ENCODE data around the gene ZNF565.
"Not testable (repeated sequence)": the region's sequence is repeated elsewhere in the genome, so short reads cannot be mapped to it uniquely, and the experiment has no call there.

ZNF565 gene

DNA sequence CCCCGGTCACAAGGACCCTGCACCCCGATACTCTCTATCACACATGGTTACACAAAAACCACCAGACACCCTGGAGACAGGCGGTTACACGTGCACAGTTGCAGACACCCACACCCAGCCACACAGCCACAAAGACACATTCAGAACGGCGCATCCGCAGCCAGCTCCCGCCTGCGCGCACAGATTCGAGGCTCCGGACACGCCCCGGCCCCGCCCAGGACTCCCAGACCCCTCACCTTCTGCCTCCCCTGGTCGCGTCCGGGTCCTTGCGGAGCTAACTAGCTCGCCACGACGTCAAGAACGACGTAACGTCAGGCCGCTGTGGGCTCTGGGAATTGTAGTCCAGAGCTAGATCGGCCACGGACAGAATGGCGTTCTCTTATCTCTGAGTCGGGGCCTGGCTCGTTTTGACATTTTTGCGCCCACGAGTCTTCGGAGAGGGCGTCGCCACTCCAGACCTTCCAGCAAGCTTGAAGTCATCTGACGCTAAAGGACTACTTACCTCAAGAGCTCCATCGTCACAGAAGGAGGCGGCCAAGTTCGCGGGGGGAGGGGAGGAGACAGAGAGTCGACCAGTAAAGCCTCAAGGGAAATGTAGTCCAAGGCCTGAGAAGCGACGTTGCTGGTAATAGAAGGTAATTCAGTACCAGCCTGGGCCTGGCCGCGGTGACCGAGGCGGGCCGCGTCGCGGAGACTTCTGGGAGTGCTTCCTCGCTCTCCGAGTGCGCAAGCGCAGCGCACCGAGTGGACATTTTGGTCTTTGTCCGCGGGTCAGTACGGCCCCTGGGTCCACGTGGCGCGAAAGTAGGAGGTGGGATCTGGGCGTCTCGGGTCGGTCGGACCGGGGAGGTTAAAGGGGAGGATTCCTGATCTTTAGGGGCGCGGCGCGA is at the start of gene ZNF565, which contains the start of gene ZNF146:
Gene ZNF565, minus strand, starts transcription at position 280 of the 890 bp plus-strand sequence. CDS start 12,680 bp downstream, outside the sequence.
Gene ZNF146, plus strand, starts transcription at position 721 of the 890 bp plus-strand sequence. CDS start 21,335 bp downstream, outside the sequence.
- DNase-seq, result peak; percentile 99

DNA sequence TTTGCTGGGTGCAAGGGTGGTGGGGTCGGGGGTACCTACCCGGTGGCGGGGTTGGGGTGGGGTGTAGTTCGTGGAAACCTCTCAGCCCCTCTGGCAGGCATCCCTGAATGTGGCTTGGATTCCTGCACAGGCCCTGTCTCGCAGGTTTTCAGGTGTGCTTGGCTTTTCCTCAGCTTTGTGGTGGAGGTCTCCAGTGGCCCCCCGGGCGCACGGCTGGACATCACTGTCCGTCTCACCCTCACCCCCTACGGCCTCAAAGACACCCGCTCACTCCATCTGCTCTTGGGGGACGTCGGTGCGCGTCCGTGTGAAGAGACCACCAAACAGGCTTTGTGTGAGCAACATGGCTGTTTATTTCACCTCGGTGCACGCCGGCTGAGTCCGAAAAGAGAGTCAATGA is 44.7 kb upstream of the ZNF565 start:
- no peak for DNase-seq

DNA sequence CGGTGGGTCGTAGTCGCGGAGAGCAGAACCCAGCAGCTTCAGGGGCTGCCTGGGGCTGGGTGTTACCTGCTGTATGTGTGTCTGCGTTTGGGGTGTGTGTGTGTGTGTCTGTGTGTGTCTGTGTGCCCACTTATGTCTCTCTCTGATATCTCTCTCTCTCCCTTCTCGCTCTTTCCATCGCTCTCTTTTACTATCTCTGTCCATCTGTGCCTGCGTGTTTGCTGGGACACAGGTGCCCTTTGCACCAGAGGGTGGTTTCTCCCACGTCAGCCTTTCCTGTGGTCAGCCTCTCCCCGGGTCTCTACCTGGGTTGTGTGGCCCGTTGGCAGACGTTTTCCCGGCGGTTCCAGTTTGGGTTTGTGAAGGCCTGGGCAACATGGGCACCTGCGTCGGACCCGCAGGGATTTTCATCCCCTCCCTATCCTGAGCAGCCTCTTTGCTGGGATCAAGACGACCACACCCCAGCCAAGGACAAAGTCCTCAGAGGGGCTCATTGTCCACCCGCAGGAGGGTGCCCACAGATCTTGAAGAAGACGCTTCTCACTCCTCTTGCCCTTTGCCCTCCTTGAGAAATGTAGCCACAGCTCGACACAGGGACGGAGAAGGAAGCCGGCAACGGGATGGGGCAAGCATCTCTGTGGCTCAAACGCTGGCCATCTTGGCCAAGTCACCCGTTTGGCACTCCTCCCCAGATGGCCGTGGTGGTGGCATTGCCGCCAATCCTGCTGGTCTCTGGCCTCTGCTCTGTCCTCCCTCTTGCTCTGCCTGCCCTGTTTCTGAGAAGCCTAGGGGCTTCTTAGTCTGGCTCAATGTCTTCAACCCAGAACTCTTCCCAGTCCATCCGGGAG is 43.8 kb upstream of the ZNF565 start:
- DNase-seq, result no peak

DNA sequence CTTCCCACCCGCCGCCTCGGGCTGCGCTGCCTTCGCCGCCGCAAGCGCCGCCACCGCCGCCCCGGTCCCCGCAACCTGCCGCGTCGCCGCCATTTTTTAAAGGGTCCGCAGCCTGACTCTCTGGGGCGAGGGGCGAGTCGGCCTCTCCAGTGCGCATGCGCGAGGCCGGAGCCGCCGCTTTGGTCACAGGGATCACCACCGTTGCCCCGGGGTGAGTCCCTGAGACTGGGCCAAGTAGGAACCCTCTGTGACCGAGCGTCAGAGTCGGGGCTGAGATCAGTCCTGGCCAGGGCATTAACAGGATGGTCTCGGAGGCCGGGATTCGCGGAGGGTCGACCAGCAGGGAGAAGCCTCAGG is 43.0 kb upstream of the ZNF565 start:
- DNase-seq, result peak; percentile 48

DNA sequence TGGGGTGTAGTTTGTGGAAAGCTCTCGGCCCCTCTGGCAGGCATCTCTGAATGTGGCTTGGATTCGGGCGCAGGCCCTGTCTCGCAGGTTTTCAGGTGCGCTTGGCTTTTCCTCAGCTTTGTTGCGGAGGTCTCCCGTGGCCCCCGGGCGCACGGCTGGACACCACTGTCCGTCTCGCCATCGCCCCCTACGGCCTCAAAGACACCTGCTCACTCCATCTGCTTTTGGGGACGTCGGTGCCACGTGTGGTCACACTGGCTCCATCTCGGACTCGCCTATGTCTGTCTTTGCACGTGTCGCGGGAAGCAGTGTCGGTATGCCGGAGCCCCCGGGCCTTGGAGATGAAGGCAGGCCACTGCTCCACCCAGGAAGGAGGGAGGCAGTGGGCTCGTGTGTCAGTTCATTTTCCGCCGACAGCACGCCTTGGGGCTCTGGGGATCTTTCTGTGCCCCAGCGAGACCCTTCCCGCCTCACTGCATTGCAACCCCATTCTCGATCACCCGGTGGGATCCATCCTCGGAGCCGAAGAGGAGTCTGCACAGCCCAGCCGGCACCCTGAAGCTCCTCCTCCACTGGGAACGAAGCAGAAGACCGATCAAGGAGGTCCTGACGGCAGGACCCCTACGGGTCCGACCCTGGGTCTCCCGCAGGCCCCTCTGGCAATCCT is 42.5 kb upstream of the ZNF565 start:
- peak; percentile 34 for DNase-seq

DNA sequence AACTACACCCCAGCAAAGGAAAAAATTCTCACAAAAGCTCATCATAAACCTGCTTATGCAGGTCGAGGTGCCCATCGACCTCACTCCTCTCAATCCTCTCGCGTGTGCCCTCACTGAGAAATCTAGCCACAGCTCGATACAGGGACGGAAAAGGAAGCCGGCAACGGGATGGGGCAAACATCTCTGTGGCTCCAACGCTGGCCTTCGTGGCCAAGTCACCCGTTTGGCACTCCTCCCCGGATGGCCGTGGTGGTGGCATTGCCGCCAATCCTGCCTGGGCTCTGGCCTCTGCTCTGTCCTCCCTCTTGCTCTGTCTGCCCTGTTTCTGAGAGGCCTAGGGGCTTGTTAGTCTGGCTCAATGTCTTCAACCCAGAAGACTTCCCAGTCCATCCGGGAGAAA is 41.6 kb upstream of the ZNF565 start:
- DNase-seq, result no peak

DNA sequence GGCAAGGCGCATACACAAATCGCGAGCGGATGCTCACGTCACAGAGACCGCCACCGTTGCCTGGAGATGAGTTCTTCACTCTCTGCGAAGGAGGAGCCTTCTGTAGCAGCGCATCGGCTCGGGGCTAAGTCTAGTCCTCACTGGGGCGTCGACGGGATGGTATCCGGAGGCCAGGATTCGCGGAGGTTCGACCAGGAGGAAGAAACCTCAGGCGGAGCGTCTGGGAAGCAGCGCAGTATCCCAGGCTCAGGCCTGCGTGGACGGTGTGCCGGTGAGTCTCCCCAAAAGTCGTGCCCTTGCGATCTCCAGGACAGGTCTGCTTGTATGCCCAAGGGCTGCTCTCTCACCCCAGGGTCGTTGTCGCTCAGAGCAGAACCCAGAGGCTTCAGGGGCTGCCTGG is 40.9 kb upstream of the ZNF565 start:
- no peak for DNase-seq

DNA sequence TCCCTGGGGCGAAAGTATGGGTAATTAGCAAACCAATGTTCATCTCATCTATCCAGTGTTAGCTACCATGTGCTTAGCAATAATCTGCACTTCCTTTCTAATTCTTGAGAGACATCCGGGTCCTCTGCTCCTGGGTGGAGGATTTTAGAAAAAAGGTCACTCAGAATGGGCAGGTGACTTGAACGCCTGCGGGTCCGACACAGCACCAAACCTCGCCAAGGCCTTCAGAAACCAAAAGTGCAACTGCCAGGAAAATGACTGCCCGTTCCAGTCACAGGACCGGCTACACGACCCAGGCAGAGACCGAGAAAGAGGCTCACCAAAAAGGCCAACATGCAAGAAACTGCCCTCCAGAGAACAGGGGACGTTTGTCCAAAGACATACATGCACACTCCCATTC is 40.4 kb upstream of the ZNF565 start:
- DNase-seq, result no peak

DNA sequence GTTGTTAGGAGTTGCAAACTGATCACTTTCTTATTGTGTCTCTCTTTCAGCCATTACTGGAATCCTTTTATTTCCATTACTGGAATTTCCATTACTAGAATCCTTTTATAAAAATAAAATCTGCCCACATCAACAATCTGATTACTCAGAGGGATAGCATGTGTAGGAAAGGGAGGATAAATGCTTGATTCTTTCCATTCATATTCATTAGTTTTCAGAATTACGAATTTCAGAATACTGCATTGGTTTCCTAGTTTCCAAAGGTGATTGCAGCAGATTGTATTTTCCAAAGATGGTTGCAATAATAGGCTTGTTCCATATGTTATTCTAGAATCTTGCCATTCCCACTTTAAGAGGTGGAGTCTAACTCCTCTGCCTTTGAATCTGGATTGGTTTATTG is 37.6 kb upstream of the ZNF565 start:
- DNase-seq, result no peak

DNA sequence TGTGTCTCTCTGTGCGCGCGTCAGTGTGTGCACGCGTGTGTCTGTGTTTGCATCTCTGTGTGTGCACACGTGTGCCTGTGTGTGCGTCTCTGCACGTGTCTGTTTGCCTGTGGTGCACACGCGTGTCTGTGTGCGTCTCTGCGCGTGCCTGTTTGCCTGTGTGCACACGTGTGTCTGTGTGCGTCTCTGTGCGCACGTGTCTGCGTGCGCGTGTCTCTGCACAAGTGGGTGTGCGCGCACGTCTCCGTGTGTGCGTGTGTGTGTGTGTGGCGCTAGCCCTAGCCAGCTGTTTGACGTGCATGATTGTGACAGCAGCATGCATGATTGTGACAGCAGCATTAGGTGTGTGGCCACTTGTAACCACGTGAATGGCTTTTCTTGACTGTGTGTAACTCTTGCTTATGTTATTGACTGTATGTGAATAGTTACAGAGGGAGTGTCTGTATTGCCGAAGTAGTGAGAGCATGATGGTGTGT is 31.6 kb upstream of the ZNF565 start:
- peak; percentile 31 for DNase-seq

DNA sequence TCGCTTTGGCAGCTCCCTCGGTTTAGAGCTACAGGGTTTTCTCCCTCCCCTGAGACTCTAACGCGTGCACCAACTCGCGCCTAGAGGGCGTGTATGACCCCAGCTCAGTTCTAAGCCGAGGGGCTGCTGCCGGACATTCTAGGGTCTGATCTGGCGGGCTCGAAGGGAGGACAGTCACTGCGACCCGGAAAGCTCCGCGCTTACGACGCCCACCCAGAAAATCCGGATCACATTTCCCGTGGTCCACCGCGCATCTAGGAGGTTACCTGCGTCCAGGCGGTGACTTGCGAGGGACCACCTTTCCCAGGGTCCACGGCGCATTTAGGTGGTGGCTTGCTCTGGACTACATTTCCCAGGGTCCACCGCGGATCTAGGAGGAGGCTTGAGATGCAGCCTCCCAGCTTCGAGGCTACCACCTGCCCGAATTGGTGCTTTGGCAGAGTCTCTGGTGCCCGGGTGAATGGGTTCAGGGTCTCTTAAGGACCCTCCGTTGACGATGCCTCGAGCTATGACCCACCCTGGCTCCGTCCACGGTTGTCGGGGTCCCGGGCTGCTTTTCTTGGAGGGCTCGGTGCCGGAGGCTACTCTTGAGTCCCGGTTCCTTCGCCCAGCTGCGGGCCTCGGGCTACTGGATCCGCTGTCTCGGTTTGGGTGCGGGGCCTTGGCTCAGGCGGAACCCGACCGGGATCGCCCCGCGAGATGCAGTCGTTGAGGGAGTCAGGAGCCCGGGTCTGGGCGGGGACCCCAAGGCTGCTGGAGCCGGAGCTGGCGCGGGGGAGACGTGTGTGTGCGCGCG is 30.9 kb upstream of the ZNF565 start:
- peak; percentile 37 for DNase-seq

DNA sequence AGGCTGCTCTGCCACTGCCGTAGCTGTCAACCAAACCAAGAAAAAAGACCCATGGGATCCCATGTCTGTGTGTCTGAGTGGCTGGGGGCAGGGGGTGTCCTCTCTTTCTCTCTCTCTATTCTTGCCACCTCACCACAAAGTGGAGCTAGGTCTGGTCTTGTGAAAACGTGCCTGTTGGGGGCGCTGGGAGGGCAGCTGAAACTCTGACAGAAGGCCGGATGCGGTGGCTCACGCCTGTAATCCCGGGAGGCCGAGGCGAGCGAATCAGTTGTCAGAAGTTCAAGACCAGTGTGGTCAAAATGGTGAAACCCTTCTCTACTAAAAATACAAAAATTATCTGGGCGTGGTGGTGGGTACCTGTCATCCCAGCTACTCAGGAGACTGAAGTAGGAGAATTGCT is 29.6 kb upstream of the ZNF565 start:
- no peak for DNase-seq

DNA sequence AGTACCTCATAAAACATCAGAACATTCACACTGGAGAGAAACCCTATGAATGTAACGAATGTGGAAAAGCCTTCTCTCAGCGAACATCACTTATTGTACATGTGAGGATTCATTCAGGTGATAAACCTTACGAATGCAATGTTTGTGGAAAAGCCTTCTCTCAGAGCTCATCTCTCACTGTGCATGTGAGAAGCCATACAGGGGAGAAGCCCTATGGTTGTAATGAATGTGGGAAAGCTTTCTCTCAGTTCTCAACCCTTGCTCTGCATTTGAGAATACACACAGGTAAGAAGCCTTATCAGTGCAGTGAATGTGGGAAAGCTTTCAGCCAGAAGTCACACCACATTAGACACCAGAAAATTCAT is 22.5 kb upstream of the ZNF565 start:
- no peak for DNase-seq

DNA sequence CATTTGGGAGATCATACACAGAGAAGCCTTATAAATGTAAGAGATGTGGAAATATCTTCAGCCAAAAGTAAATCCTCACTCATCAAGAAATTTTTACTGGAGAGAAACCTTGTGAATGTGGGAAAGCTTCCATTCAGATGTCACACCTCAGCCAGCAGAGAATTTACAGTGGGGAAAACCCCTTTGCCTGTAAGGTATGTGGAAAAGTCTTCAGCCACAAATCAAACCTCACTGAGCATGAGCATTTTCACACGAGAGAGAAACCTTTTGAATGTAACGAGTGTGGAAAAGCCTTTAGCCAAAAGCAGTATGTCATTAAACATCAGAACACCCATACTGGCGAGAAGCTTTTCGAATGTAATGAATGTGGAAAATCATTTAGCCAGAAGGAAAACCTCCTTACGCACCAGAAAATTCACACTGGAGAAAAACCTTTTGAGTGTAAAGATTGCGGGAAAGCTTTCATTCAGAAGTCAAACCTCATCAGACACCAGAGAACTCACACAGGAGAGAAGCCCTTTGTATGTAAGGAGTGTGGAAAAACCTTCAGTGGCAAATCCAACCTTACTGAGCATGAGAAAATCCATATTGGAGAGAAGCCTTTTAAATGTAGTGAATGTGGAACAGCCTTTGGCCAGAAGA is 22.0 kb upstream of the ZNF565 start:
- no peak for DNase-seq

DNA sequence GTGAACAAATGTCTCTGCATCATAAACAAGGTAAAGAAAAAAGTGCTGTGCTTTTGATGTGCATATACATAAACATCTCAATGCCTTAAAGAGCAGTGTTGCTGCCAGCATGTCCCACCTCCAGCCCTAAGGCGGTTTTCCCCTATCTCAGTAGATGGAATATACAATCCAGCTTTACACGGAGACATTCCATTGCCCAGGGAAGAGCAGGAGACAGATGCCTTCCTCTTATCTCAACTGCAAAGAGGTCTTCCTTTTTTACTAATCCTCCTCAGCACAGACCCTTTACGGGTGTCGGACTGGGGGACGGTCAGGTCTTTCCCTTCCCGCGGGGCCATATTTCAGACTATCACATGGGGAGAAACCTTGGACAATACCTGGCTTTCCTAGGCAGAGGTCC is 19.2 kb upstream of the ZNF565 start:
- not testable (repeated sequence) for DNase-seq

DNA sequence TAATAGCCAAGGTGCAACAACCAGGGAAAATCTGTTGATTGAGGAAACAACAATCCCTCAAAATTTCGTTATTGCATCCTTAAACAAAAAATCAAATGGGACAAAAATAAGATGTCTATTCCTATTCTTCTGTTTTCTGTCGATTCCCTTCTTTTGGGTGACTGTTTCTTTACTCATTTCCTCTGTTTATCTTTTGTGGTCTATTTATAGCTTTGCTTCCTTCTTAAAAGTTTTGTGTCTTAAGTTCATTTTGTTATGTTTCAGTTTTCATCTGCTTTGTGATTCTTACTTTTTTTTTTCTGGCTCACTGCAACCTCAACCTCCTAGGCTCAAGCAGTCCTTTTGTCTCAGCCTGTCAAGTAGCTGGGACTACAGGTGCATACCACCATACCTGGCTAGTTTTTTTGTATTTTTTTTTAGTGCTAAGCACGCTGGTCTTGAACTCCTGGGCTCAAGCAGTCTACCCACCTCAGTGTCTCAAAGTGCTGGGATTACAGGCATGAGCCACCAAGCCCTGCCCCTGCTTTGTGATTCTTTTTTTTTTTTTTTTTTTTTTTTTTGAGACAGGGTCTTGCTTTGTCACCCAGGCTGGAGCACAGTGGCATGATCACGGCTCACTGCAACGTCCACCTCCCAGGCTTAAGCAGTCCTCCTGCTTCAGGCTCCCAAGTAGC is 10.9 kb upstream of the ZNF565 start:
- no peak for DNase-seq

DNA sequence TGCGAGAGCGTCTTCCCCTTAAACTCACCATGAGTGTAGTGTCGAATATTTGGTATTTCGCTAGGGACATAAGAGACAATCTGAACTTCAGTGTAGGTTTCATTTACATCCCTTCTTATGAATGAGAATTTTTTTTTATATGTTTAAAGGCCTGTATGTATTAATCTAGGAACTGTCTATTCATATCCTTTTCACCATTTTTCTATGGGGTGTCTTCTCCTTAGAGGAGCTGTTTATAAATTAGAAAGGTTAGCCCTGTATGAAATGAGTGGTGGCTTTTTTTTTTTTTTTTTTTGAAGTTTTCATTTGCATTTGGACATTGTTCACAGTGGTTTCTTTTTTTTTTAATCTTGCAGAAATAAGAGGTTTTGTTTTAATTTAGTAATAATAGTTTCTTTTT is 8.0 kb upstream of the ZNF565 start:
- no peak for DNase-seq

DNA sequence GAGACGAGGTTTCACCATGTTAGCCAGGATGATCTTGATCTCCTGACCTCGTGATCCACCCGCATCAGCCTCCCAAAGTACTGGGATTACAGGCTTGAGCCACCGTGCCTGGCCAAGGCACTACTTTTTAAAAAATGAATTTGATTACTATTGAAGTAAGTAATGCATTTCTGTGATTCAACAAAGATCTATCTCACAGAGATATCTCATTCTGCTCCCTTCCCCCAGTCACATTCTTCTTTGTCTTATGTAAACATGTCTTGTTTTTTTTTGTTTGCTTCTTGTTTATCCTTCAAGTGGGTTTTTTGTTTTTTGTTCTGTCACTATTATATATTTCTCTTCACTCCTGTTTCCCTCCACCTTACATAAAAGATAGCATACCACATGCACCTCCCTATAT is 7.0 kb upstream of the ZNF565 start:
- no peak for DNase-seq

DNA sequence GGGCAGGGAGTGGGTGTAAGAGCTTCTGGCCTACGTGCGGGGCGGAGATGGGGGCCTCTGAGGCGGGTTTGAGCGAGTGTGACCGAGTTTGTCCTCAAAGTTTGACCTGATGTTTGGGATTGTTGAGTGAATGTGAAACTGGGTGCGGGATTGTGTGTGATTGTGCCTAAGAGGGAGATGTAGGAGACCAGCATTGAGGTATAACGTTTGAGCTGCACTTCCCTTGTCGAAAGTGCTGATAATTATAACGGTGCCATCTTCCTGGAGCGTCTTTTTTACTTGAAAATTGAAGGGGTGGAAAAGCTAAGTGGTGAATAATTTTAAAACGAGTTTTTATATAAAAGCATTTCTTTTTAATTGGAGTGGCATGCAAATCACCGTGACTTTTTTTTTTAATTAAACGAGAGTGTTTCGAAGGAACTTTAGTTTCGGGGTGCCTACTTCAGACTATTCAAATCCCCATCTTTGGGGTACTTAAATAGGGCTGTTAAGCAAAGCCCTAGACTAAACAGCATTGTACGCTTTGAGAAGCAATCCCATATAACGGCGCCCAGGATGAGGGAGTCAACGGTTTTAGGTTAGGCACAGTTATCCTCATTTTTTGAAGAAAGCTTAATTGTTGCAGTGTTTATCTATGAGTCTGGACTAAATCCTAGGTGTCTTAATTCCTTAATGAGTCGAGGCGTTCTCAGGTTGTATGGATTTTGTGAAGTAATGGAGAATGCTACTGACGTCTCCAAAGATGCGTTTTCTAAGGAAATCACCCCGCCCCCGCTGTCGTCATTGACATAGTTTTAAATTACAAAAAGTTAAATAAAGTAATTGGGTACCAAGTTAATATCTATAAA is 1.0 kb upstream of the ZNF565 start:
- DNase-seq, result peak; percentile 38

DNA sequence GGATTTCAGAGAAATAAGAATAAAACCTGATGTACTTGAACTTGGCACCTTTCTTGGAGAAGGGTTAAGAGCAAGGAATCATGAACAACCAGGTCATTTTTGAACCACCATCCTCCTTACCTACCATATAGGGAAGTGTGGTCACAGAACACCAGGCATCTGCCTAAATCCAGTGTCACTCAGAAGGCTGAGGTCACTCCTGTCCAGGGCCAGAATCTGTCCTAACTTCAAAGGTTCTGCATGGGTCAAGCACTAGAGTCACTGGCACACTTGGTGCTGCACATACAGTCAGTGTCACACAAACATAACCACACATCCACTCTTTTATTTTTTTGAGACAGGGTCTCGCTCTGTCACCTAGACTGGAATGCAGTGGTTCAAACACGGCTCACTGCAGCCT is 1.6 kb downstream of the ZNF565 start:
- DNase-seq, result no peak

All from NCI-H2171 treated with DMSO at 0.1 percent for 48 hours (cell line).